ENCODE results near the gene ZBTB7C.

DNA sequence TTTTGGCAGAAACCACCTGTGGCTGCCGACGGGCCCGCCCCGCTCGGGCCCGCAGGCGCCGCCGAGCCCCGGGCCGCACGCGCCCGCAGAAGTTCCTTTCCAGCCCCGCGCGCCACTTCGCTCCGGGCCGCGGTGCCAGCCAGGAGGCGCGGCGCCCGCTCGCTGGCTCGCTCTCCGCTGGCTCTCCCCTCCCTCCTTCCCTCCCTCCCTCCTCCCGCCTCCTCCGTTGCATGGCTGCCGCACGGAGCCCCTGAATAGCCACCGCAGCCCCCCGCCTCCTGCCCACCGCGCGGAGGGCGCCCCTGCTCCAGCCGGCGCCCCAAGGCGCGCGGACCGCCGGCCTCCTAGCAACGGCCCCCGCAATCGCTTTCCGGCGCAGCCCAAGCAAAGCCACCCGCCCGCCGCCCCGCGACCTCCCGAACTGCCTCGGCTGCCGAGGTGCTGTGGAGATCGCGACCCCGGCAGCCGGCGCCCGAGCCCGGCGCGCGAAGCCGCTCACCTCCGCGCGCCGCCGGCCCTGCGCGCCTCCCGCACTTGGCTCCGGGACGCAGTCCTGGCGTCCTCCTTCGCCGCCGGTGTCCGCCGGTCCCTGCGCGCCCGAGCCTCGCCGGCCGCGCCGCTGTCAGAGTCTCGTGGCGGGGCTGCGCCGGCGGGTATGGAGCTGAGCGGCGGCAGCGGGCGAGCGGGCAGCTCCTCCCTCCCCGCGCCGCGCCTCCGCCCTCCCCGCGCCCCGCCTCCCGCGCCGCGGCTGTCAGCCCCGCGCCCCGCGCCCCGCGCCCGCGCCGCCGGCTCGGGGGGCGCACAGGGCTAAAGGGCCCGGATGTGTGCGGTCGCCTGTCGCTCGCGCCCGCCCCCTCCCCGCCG lies at the start of gene ZBTB7C:
- TF ChIP-seq, protein P1, sequence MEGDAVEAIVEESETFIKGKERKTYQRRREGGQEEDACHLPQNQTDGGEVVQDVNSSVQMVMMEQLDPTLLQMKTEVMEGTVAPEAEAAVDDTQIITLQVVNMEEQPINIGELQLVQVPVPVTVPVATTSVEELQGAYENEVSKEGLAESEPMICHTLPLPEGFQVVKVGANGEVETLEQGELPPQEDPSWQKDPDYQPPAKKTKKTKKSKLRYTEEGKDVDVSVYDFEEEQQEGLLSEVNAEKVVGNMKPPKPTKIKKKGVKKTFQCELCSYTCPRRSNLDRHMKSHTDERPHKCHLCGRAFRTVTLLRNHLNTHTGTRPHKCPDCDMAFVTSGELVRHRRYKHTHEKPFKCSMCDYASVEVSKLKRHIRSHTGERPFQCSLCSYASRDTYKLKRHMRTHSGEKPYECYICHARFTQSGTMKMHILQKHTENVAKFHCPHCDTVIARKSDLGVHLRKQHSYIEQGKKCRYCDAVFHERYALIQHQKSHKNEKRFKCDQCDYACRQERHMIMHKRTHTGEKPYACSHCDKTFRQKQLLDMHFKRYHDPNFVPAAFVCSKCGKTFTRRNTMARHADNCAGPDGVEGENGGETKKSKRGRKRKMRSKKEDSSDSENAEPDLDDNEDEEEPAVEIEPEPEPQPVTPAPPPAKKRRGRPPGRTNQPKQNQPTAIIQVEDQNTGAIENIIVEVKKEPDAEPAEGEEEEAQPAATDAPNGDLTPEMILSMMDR (IDR thresholded peaks at IDR 0.05; ENCODE audit: low read depth, low read length, missing input control), result no peak
- TF ChIP-seq RAD21 (IDR thresholded peaks at IDR 0.05) (no peak), JUND (IDR thresholded peaks at IDR 0.05) (no peak)

Data from liver (tissue), 3 donors.